Measurements from ENCODE around the gene NDUFAF2.

NDUFAF2 gene

DNA sequence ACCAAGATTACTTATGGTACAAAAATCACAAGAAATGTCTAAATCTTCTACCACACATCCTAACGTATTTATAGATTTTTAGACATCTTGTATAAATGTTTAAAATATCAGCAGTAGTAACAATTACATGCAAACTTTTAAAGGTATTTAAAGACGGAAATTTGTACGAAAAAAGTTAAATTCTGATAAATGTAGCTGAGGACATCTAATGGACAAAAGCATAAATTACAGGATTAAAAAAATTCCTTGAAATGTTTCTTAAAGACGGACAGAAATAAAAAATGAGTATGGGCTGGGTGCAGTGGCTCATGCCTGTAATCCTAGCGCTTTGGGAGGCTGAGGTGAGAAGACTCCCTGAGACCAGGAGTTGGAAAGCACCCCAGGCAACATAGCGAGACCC is 16.0 kb upstream of the NDUFAF2 start:
- TF ChIP-seq, protein P1, sequence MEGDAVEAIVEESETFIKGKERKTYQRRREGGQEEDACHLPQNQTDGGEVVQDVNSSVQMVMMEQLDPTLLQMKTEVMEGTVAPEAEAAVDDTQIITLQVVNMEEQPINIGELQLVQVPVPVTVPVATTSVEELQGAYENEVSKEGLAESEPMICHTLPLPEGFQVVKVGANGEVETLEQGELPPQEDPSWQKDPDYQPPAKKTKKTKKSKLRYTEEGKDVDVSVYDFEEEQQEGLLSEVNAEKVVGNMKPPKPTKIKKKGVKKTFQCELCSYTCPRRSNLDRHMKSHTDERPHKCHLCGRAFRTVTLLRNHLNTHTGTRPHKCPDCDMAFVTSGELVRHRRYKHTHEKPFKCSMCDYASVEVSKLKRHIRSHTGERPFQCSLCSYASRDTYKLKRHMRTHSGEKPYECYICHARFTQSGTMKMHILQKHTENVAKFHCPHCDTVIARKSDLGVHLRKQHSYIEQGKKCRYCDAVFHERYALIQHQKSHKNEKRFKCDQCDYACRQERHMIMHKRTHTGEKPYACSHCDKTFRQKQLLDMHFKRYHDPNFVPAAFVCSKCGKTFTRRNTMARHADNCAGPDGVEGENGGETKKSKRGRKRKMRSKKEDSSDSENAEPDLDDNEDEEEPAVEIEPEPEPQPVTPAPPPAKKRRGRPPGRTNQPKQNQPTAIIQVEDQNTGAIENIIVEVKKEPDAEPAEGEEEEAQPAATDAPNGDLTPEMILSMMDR (IDR thresholded peaks at IDR 0.05; ENCODE audit: low read depth, low read length): peak; percentile 29
- no peak overlapping the region for H3K4me3 ChIP-seq (replicated peaks in 1 of 2; ENCODE audit: low read depth in 2 of 2, low read length in 2 of 2)
- DNase-seq (ENCODE audit: low read depth in 2 of 2): peak; percentile 12 to 44

DNA sequence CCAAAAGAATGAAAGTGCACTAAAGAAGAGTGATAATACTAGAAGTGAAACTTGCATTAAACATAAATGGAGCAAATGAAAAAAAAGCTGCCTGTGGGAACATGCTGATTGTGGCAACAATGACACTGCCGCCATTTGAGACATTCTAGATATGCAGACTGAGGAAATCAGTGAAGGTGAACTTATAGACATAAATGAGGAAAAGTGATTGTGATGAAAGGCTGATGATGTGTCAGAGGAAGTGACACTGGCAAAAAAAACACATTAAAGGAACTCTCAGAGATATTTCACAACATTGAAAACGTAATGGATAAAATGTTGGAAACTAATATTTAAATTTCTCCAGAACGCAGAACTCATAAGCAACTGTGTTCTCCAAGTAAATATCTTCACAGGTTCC is 1.4 kb upstream of the NDUFAF2 start:
- TF ChIP-seq, protein P1 (IDR thresholded peaks at IDR 0.05; ENCODE audit: low read depth, low read length): no peak
- H3K4me3 ChIP-seq (replicated peaks in 1 of 2; ENCODE audit: low read depth in 2 of 2, low read length in 2 of 2): no peak overlapping the region
- peak in 1 of 2 donors; percentile 31 for DNase-seq (ENCODE audit: low read depth in 2 of 2)

DNA sequence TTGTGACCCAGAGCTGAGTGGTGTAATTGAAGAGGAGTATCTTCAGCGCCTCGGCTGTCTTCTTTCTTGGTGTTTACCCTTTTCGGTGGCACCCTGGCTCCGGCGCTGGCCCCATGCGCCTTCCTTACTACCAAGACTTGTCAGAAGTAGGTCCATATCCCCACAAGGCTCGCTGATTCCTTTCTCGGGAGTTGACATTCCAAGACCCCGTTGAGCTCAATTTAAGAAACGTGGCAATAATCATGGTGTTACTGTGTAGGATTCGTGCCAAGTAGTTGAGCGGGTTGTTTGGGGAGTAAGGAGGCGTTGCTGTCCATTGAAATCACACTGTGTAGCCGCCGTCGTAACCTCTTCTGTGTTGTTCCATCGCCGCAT is 795 bp downstream of the NDUFAF2 start:
- DNase-seq (ENCODE audit: low read depth in 2 of 2): peak; percentile 64 to 67
- TF ChIP-seq, protein P1 (IDR thresholded peaks at IDR 0.05; ENCODE audit: low read depth, low read length): no peak
- H3K4me3 ChIP-seq (replicated peaks in 1 of 2; ENCODE audit: low read depth in 2 of 2, low read length in 2 of 2): peak overlapping the region; percentile 77 to 88

DNA sequence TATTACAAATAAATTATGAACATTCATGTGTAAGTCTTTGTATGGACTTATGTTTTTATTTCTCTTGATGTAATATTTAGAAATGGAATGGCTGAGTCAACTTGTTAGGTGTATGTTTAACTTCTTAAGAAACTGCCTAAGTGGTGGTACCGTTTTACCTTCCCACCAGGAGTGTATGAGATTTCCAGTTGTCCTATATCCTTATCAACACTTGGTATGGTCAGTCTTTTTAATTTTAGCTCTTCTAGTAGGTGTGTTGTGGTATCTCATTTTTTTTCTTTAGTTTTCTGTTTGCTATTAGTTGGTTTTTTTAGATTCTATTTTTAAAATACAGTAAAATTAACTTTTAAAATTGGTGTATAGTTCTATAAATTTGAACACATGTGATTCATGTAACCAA is 3.7 kb downstream of the NDUFAF2 start:
- H3K4me3 ChIP-seq (replicated peaks in 1 of 2; ENCODE audit: low read depth in 2 of 2, low read length in 2 of 2): no peak overlapping the region
- DNase-seq (ENCODE audit: low read depth in 2 of 2): no peak
- TF ChIP-seq, protein P1 (IDR thresholded peaks at IDR 0.05; ENCODE audit: low read depth, low read length): no peak

DNA sequence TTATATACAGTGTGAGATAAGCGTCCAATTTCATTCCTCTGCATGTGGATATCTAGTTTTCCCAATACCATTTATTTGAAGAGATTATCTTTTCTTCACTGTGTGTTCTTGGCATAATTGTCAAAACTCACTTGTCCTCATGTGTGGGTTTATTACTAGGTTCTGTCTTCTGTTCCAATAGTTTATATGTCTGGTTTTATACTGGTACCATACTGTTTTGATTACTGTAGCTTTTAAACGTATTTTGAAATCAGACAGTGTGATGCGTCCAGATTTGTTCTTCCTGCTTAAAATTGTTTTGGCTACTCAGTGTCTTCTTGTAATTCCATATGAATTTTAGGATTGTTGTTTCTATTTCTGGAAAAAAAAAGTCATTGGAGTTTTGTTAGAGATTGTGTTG is 10.2 kb downstream of the NDUFAF2 start:
- TF ChIP-seq, protein P1 (IDR thresholded peaks at IDR 0.05; ENCODE audit: low read depth, low read length): no peak
- no peak overlapping the region for H3K4me3 ChIP-seq (replicated peaks in 1 of 2; ENCODE audit: low read depth in 2 of 2, low read length in 2 of 2)
- no peak for DNase-seq (ENCODE audit: low read depth in 2 of 2)

DNA sequence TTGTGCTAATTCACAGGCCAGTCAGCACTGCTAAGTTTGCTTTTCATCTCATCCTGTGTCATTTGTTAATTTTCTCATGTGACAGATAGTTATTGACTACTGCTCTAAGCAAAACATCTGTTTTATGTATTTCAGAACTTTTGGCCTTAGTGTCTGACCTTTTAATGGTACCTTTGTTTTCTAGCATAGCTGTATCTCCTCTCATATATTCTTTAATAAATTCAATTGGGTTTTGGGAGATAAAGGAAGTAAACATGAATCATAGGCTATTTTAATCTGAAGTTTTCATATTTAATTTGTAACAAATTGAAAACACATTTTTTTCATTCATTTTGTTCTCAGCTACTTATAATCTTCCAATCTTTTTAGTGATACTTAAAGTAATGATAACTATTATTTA is 13.1 kb downstream of the NDUFAF2 start:
- H3K4me3 ChIP-seq (replicated peaks in 1 of 2; ENCODE audit: low read depth in 2 of 2, low read length in 2 of 2): no peak overlapping the region
- TF ChIP-seq, protein P1 (IDR thresholded peaks at IDR 0.05; ENCODE audit: low read depth, low read length): no peak
- DNase-seq (ENCODE audit: low read depth in 2 of 2): no peak

DNA sequence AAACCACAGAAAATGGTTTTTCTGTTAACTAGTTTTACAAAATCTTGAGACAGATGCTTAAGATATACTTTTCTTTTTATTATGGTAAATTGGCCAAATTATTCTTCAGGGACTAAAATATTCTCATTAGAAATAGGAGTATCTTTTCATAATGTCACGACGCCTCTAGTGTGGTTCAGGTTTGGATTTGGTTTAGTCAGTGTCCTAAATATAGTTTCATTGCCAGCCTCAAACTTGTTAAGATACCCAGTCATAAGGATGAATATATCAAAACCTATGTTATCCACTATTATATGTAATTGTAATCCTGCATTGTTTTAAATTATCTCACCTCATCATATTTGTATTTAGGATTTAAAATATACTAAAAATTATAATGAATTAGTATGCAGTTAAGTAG is 13.7 kb downstream of the NDUFAF2 start:
- TF ChIP-seq, protein P1 (IDR thresholded peaks at IDR 0.05; ENCODE audit: low read depth, low read length): no peak
- no peak for DNase-seq (ENCODE audit: low read depth in 2 of 2)
- H3K4me3 ChIP-seq (replicated peaks in 1 of 2; ENCODE audit: low read depth in 2 of 2, low read length in 2 of 2): no peak overlapping the region
